Raji (cell line): ENCODE results near the gene CHST11.

ENCODE experiments used
- POLR2A ChIP-seq: IDR thresholded peaks from 2 replicates; pipeline ENCODE4 v1.6.1; 2011; ENCODE audit warnings: low read depth, low read length, control low read depth; ENCODE audit not compliant: insufficient read depth

The CHST11 gene

DNA sequence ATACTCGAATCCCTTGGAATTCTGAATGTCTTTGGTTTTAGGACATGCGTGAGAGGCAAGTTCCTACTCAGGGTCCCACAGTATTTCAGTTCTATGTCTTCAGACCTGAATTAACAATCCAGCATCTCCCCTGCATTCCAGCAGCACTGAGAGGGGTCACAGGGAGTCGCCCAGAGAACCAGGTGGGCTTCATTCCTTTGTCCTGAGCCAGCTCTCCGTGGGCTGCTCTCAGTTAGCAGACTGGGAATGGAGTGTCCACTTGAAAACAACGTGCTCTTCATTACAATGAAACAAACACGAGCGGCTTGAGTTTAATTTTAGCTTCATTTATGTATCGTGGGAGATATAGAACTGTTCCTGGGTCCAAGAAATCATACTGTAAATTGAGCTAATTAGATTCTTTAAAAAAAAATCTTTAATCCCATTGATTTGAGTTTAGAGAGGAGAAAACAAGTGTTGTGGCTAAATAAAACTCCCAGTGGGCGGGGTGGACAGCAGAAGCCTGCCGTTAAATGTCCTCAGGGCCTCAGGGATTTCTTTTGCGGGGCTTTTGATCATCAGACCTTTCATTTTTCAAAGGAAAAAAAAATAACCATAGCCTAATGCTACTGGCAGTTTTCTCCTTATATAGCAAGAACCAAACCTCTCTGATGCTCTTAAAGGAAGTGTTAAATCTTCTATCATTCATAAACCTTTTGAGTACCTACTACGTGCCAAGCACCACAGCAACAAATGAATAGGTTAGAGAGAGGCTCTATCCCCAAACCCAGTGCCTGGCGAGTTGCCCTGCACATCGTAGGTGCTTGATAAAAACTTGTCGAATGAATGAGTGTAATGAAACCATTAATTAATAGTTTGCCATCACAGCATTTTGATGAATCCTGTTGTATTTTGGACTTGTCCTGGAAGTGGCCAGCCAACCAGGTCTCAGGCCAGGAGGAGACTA lies 140.4 kb downstream of the CHST11 start:
- TF ChIP-seq POLR2A = no peak

- TF ChIP-seq POLR2A = no peak
These were observed 141.9 kb downstream of the CHST11 start for GRCh38 chr12:104598342-104599271.

DNA sequence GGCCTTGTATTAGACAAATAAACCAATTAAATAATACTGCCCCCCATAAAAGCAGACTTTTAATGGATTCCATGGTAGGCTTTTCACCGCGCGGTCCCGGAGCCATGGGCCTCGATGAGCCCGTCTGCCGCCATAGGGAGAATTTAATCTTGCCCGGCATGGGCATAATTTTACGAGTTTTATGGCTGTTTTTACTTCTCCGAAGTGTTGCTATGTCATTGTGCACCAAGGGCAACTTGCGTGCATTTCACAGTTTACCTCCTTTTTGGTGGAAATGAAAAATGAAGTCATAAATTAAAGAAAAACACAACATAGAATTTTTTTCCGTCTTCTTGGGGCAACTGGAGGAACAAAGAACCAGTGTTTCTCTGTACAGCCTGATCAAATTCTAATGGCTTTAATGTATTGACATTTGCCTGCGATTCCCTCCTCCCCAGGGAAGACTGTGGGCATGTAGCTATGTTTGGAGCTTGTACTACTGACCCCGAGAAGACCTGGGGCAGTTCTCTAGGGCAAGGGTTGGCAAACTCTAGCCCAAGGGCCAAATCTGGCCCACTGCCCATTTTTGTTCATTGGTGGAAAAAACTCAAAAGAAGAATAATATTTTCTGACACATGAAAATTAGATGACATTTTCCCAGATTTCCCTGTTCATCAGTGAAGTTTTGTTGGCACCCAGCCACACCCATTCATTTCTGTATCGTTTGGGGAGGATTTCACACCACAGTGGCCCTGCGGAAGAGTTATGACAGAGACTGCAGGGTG lies 142.7 kb downstream of the CHST11 start:
- TF ChIP-seq POLR2A = no peak

- no peak for TF ChIP-seq POLR2A
These were observed 143.4 kb downstream of the CHST11 start for GRCh38 chr12:104600036-104600712.

- TF ChIP-seq POLR2A = no peak
These were observed 144.3 kb downstream of the CHST11 start for GRCh38 chr12:104600790-104601739.

DNA sequence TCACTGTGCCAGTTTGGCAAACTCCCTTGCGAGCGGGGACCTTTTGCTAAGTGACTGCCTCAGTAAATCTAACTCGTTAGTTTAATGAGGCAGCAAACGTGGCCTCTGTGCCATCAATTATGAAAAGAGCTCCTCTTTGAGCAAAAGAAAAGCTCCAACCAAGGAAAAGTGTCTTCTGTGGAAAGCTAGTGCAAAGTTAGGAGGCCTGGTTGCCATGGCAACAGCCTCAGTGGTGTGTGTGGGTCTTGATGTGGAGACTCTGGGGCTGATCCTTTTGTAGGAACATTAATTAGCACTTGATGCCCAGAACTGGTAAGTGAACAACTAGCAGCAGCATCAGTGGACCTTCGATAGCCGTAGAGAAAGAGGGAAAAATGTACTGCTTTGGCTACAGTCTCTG lies 145.7 kb downstream of the CHST11 start:
- TF ChIP-seq POLR2A = no peak

GRCh38 chr12:104602896-104603295 lies 146.1 kb downstream of the CHST11 start:
- no peak for TF ChIP-seq POLR2A

GRCh38 chr12:104603545-104603973 lies 146.8 kb downstream of the CHST11 start:
- no peak for TF ChIP-seq POLR2A

DNA sequence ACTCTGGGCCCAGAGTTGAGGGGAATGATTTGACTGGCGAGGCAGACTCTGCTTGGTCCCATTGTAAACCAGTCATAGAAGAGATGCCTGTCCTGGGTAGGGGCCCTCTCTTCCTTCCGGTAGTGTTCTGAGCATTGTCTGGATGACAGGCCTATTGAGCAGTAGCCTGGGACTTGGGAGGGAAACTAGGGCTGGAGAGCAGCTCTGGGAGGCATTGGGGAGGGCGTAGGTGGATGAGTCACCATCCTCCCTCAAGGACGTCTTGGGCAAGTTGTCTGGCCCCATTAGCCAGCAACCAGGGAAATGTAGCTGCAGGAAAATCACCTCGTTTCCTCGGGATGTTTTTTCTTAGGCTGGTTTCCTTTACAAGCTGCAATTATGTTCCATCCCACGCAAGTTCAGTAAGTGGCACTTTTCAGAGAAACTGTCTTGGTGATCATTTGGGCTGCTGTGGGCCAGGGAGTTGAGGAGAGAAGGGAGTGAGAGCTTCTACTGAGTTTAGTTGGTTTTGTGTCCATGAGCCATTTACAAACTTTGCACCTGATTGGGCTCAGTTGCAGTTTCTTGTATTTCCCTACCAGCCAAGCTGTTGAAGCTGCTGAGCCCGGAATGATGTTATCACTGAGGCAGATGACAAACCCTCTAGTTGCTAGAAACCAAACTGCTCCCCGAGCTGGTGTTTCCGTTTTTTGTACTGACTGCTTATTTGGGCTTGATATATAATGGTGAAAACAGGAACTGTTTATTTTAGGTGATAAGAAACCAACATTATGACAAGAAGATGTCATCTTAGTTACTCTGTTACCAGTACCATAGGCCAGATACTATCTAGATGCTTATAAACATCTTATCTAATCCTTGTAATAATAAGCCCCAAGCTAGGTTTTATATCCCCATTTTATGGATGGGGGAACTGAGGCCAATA lies 147.6 kb downstream of the CHST11 start:
- TF ChIP-seq POLR2A = no peak

DNA sequence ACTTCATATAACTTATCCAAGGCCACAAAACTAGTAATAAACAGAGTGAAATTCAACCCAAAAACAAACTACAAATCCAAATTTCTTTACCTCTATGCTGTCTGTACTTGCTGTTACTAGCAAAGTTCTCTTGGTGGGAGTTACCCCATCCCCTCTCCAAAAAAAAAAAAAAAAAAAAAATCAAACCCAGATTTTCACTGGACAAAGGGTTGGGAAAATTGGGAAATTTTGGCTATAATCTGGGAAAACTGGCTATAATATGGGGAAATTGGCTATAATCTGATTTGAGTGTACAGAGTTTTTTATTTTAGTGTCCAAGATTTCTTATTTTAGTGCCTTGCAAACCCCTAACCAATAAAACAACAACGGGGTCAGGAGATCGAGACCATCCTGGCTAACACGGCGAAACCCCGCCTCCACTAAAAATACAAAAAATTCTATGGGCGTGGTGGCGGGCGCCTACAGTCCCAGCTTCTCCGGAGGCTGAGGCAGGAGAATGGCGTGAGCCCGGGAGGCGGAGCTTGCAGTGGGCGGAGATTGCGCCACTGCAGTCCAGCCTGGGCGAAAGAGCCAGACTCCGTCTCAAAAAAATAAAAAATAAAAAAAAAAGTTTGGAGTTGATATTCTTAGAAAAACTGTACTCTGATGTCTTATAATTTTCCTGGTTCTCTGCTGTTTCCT lies 148.4 kb downstream of the CHST11 start:
- no peak for TF ChIP-seq POLR2A

- TF ChIP-seq POLR2A = no peak
These were observed 148.9 kb downstream of the CHST11 start for GRCh38 chr12:104605685-104606084.

GRCh38 chr12:104608998-104609397 lies 152.2 kb downstream of the CHST11 start:
- no peak for TF ChIP-seq POLR2A
